Measurements from ENCODE around the gene SLAMF9.

SLAMF9 gene

DNA sequence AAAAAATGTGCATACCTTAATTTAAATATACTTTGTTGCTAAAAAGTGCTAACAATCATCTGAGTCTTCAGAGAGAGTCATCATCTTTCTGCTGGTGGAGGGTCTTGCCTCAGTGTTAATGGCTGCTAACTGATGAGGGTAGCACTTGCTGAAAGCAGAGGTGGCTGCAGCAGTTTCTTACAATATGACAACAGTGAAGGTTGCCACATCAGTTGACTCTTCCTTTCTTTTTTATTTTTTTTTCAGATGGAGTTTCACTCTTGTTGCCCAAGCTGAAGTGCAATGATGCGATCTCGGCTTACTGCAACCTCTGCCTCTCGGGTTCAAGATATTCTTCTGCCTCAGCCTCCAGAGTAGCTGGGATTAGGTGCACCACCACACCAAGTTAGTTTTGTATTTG, 51.5 kb downstream of the SLAMF9 start:
- Histone ChIP-seq H3K36me3 (ENCODE audit: control insufficient read depth, insufficient read depth, low read length) (no peaks in the 10 kb centered on the region), H3K4me3 (ENCODE audit: low read length) (no peak overlapping the region), H3K4me1 (ENCODE audit: control insufficient read depth, insufficient read depth, low read length) (no peaks in the 10 kb centered on the region), H3K9ac (ENCODE audit: low read length) (no peak overlapping the region), H3K27ac (ENCODE audit: low read depth, low read length) (no peak overlapping the region), H3K27me3 (ENCODE audit: control insufficient read depth, insufficient read depth, low read length) (no peaks in the 10 kb centered on the region)

Measured in rectal smooth muscle tissue (tissue), 1 donor.